ENCODE results near the gene TLCD3B. TPM values are rescaled to one million over a fixed set of nuclear protein-coding genes. Genes with fewer than 3 reads are reported as not detected.
A peak's percentile ranks its signal among the peaks of the same experiment; 100 is the strongest.

Gene TLCD3B
- total and polyA plus RNA-seq, 9 of the 15 experiments (the other 6 are each of a cell fraction or from before 2014, with no cell fraction given) = 0.10 to 0.52 (median 0.23) TPM; not detected in 4

- TF ChIP-seq MGA (IDR thresholded peaks at IDR 0.05) = no peak
- TF ChIP-seq MEIS2 (IDR thresholded peaks at IDR 0.05; ENCODE audit: partially characterized antibody) = no peak
- no peak for TF ChIP-seq PCBP2 (IDR thresholded peaks at IDR 0.05; ENCODE audit: low read depth, low read length, poor library complexity, severe bottlenecking)
- no peak for TF ChIP-seq NRF1 (conservative IDR thresholded peaks at IDR 0.05 in 1 of 2, IDR thresholded peaks at IDR 0.05 in 1 of 2)
- no peak for TF ChIP-seq ZNF551 (CRISPR knock-in tag; IDR thresholded peaks at IDR 0.05)
- TF ChIP-seq PTBP1 (IDR thresholded peaks at IDR 0.05; ENCODE audit: low read depth, low read length) = no peak
- TF ChIP-seq ETV5 (CRISPR knock-in tag; IDR thresholded peaks at IDR 0.05; ENCODE audit: low read depth) = peak; percentile 96
- no peak for TF ChIP-seq HNRNPUL1 (IDR thresholded peaks at IDR 0.05; ENCODE audit: low read length)
- TF ChIP-seq GTF3C2 (IDR thresholded peaks at IDR 0.05; ENCODE audit: borderline replicate concordance, extremely low read depth, insufficient read length) = no peak
- peak; percentile 97 for TF ChIP-seq GMEB1 (CRISPR knock-in tag; IDR thresholded peaks at IDR 0.05)
Observed at GRCh38 chr16:29995911-29996765, 34.9 kb downstream of the TLCD3B start, which contains the start of gene INO80E (continued).

Data from K562 (cell line).